ENCODE data around the gene KCTD16.

Gene KCTD16

GRCh38 chr5:144315026-144315425 lies 144.4 kb downstream of the KCTD16 start (continued):
- TF ChIP-seq PRDM6 (tag by site-specific recombination; IDR thresholded peaks at IDR 0.05): no peak
- TF ChIP-seq TSHZ1 (tag by site-specific recombination; IDR thresholded peaks at IDR 0.05; ENCODE audit: borderline replicate concordance): no peak
- no peak for TF ChIP-seq ZBTB8A (tag by site-specific recombination; IDR thresholded peaks at IDR 0.05)
- TF ChIP-seq ZNF488 (tag by site-specific recombination; IDR thresholded peaks at IDR 0.05): no peak
- no peak for TF ChIP-seq ZNF155 (tag by site-specific recombination; IDR thresholded peaks at IDR 0.05)
- no peak for TF ChIP-seq ZNF654 (tag by site-specific recombination; IDR thresholded peaks at IDR 0.05; ENCODE audit: low read depth)
- no peak for TF ChIP-seq ZNF114 (tag by site-specific recombination; IDR thresholded peaks at IDR 0.05)

- no peak overlapping the region for H3K4me3 ChIP-seq (ENCODE audit: low read depth, low read length)
- CTCF ChIA-PET: no interaction called here
These were observed 145.4 kb downstream of the KCTD16 start for GRCh38 chr5:144315994-144316634.

GRCh38 chr5:144318011-144318410 lies 147.3 kb downstream of the KCTD16 start:
- POLR2A ChIA-PET: no interaction called here
- no peak for TF ChIP-seq ZNF629 (tag by site-specific recombination; IDR thresholded peaks at IDR 0.05)
- TF ChIP-seq BCL6B (tag by site-specific recombination; IDR thresholded peaks at IDR 0.05): no peak
- no peak for TF ChIP-seq MYNN (tag by site-specific recombination; IDR thresholded peaks at IDR 0.05; ENCODE audit: borderline replicate concordance)
- TF ChIP-seq ZNF843 (tag by site-specific recombination; IDR thresholded peaks at IDR 0.05): no peak
- no peak for TF ChIP-seq ZNF610 (tag by site-specific recombination; IDR thresholded peaks at IDR 0.05; ENCODE audit: borderline replicate concordance)
- TF ChIP-seq ZNF433 (tag by site-specific recombination; IDR thresholded peaks at IDR 0.05; ENCODE audit: low read depth): no peak
- no peaks in the 10 kb centered on the region for H3K4me1 ChIP-seq (ENCODE audit: control insufficient read depth, insufficient read depth, low read length)
- CTCF ChIA-PET: no interaction called here
- H3K27ac ChIP-seq (ENCODE audit: extremely low read depth, low read depth, low read length): no peak overlapping the region
- no peaks in the 10 kb centered on the region for H3K9me3 ChIP-seq (ENCODE audit: control insufficient read depth, insufficient read depth, low read depth, low read length)
- H3K4me3 ChIP-seq (ENCODE audit: low read depth, low read length): no peak overlapping the region
- no peaks in the 10 kb centered on the region for H3K36me3 ChIP-seq (ENCODE audit: control insufficient read depth in 2 of 2, insufficient read depth in 1 of 2, low read length in 2 of 2)

More at GRCh38 chr5:144315994-144316634, 145.4 kb downstream of the KCTD16 start:
- Histone ChIP-seq H3K4me1 (ENCODE audit: control insufficient read depth, insufficient read depth, low read length) (no peaks in the 10 kb centered on the region), H3K36me3 (ENCODE audit: control insufficient read depth in 2 of 2, insufficient read depth in 1 of 2, low read length in 2 of 2) (no peaks in the 10 kb centered on the region), H3K9me3 (ENCODE audit: control insufficient read depth, insufficient read depth, low read depth, low read length) (no peaks in the 10 kb centered on the region), H3K27ac (ENCODE audit: extremely low read depth, low read depth, low read length) (no peak overlapping the region)
- POLR2A ChIA-PET: no interaction called here
- TF ChIP-seq ZNF426 (tag by site-specific recombination; IDR thresholded peaks at IDR 0.05) (no peak), ZNF645 (tag by site-specific recombination; IDR thresholded peaks at IDR 0.05) (no peak)
